H9 (cell line): ENCODE measurements around the gene OR2A2. TPM values are rescaled to one million over a fixed set of nuclear protein-coding genes. Genes with fewer than 3 reads are reported as not detected.

Experiments
- DNase-seq: peaks from one replicate; pipeline ENCODE4 v3.0.0-alpha.2; 2017
- H2AFZ ChIP-seq: one replicate; pipeline ENCODE4 v1.6.1; 2013; ENCODE audit warnings: mild to moderate bottlenecking, low read length, control low read depth, moderate library complexity
- H2AK5ac ChIP-seq: 2 replicates; pipeline ENCODE4 v1.6.1; 2013; ENCODE audit warnings: low read length, control low read depth, mixed read lengths; ENCODE audit not compliant: insufficient read length
- H2BK120ac ChIP-seq: one replicate; pipeline ENCODE4 v1.6.1; 2013; ENCODE audit warnings: low read depth, mild to moderate bottlenecking, low read length, control low read depth, inconsistent platforms; ENCODE audit not compliant: poor library complexity, severe bottlenecking
- H2BK12ac ChIP-seq: 2 replicates; pipeline ENCODE4 v1.6.1; 2013; ENCODE audit warnings: low read length, control low read depth, mixed read lengths, low read depth; ENCODE audit not compliant: insufficient read length
- H2BK15ac ChIP-seq: 2 replicates; pipeline ENCODE4 v1.6.1; 2013; ENCODE audit warnings: low read depth, low read length, control low read depth
- H2BK20ac ChIP-seq: one replicate; pipeline ENCODE4 v1.6.1; 2013; ENCODE audit warnings: low read depth, mild to moderate bottlenecking, low read length, control low read depth, inconsistent platforms; ENCODE audit not compliant: poor library complexity, severe bottlenecking
- H2BK5ac ChIP-seq: 2 replicates; pipeline ENCODE4 v1.6.1; 2013; ENCODE audit warnings: low read length, control low read depth, mixed read lengths; ENCODE audit not compliant: insufficient read length
- H3K14ac ChIP-seq: 2 replicates; pipeline ENCODE4 v1.6.1; 2013; ENCODE audit warnings: low read length, control low read depth; ENCODE audit not compliant: insufficient read depth
- H3K18ac ChIP-seq: 2 replicates; pipeline ENCODE4 v1.6.1; 2013; ENCODE audit warnings: low read depth, mild to moderate bottlenecking, mixed read lengths, low read length, control low read depth; ENCODE audit not compliant: insufficient read length
- H3K23ac ChIP-seq: 2 replicates; pipeline ENCODE4 v1.6.1; 2013; ENCODE audit warnings: low read length, control low read depth, mixed read lengths, low read depth; ENCODE audit not compliant: insufficient read length
- H3K23me2 ChIP-seq: 2 replicates; pipeline ENCODE4 v1.6.1; 2013; ENCODE audit warnings: low read depth, mild to moderate bottlenecking, mixed read lengths, low read length, control low read depth; ENCODE audit not compliant: insufficient read length, poor library complexity, severe bottlenecking
- H3K27ac ChIP-seq: 2 replicates; pipeline ENCODE4 v1.5.1; 2013; ENCODE audit warnings: low read length, control low read depth, mixed read lengths, low read depth; ENCODE audit not compliant: insufficient read length
- H3K27me3 ChIP-seq: 2 replicates; pipeline ENCODE4 v1.6.1; 2013; ENCODE audit warnings: low read length, control low read depth, inconsistent platforms; ENCODE audit not compliant: insufficient read depth
- H3K4ac ChIP-seq: 2 replicates; pipeline ENCODE4 v1.6.1; 2013; ENCODE audit warnings: low read depth, mild to moderate bottlenecking, control low read depth, inconsistent platforms, low read length, moderate library complexity
- H3K4me1 ChIP-seq: 2 replicates; pipeline ENCODE4 v1.6.1; 2013; ENCODE audit warnings: low read length, control low read depth, inconsistent platforms; ENCODE audit not compliant: insufficient read depth
- H3K4me2 ChIP-seq: 2 replicates; pipeline ENCODE4 v1.6.1; 2013; ENCODE audit warnings: low read length, control low read depth, mixed read lengths; ENCODE audit not compliant: insufficient read length, insufficient read depth
- H3K56ac ChIP-seq: 2 replicates; pipeline ENCODE4 v1.6.1; 2013; ENCODE audit warnings: low read depth, mild to moderate bottlenecking, mixed read lengths, low read length, control low read depth; ENCODE audit not compliant: insufficient read length
- H3K79me1 ChIP-seq: 2 replicates; pipeline ENCODE4 v1.6.1; 2013; ENCODE audit warnings: low read depth, mild to moderate bottlenecking, moderate library complexity, low read length, control low read depth, inconsistent platforms; ENCODE audit not compliant: insufficient read depth, poor library complexity, severe bottlenecking
- H3K79me2 ChIP-seq: 2 replicates; pipeline ENCODE4 v1.6.1; 2013; ENCODE audit warnings: low read length, control low read depth, inconsistent platforms; ENCODE audit not compliant: insufficient read depth
- H3K9ac ChIP-seq: 2 replicates; pipeline ENCODE4 v1.6.1; 2013; ENCODE audit warnings: low read length, control low read depth, mixed read lengths; ENCODE audit not compliant: insufficient read length; ENCODE audit errors: extremely low read depth
- H3K9me3 ChIP-seq: one replicate; pipeline ENCODE4 v1.6.1; 2013; ENCODE audit warnings: low read depth, low read length, inconsistent platforms; ENCODE audit not compliant: control insufficient read depth
- H3T11ph ChIP-seq: one replicate; pipeline ENCODE4 v1.6.1; 2013; ENCODE audit warnings: mild to moderate bottlenecking, low read length, control low read depth, inconsistent platforms
- H4K20me1 ChIP-seq: one replicate; pipeline ENCODE4 v1.6.1; 2013; ENCODE audit not compliant: control insufficient read depth, insufficient read length, insufficient read depth
- H4K5ac ChIP-seq: 2 replicates; pipeline ENCODE4 v1.6.1; 2013; ENCODE audit warnings: low read depth, mild to moderate bottlenecking, mixed read lengths, low read length, control low read depth; ENCODE audit not compliant: insufficient read length
- H4K8ac ChIP-seq: replicated peaks from 2 replicates; pipeline ENCODE4 v1.6.1; 2013; ENCODE audit warnings: low read length, control low read depth, mixed read lengths, low read depth; ENCODE audit not compliant: insufficient read length
- H4K91ac ChIP-seq: 2 replicates; pipeline ENCODE4 v1.6.1; 2013; ENCODE audit warnings: low read depth, mild to moderate bottlenecking, moderate library complexity, mixed read lengths, low read length, control low read depth; ENCODE audit not compliant: insufficient read length
- H3K27ac Mint-ChIP-seq, 3 experiments: 2 replicates in 2 of 3; 3 replicates in 1 of 3; pipeline ENCODE4 v1.8.0; 2020 to 2021; ENCODE audit warnings: mixed read lengths in 3 of 3, mild to moderate bottlenecking in 1 of 3, moderate library complexity in 1 of 3
- H3K27me3 Mint-ChIP-seq: 2 replicates; pipeline ENCODE4 v1.8.0; 2021; ENCODE audit warnings: low read depth, mild to moderate bottlenecking, moderate library complexity, mixed read lengths
- H3K36me3 Mint-ChIP-seq, 3 experiments: 2 replicates in 2 of 3; 3 replicates in 1 of 3; pipeline ENCODE4 v1.8.0; 2020 to 2021; ENCODE audit warnings: low read depth in 3 of 3, mixed read lengths in 3 of 3; ENCODE audit not compliant: insufficient read depth in 1 of 3
- H3K4me1 Mint-ChIP-seq, 2 experiments: 2 replicates each; pipeline ENCODE4 v1.8.0; 2020; ENCODE audit warnings: mixed read lengths in 2 of 2
- H3K4me3 Mint-ChIP-seq, 2 experiments: 2 replicates in 1 of 2; 3 replicates in 1 of 2; pipeline ENCODE4 v1.8.0; 2020 to 2021; ENCODE audit warnings: mild to moderate bottlenecking in 2 of 2, mixed read lengths in 2 of 2, moderate library complexity in 1 of 2
- H3K9me3 Mint-ChIP-seq, 2 experiments: 2 replicates in 1 of 2; 3 replicates in 1 of 2; pipeline ENCODE4 v1.8.0; 2020; ENCODE audit warnings: mild to moderate bottlenecking in 2 of 2, mixed read lengths in 2 of 2, moderate library complexity in 1 of 2
- CTCF ChIP-seq: fragments of 200-600 bp; sonication (generic); conservative IDR thresholded peaks from 3 replicates; pipeline ENCODE4 v1.8.0; 2021; ENCODE audit warnings: antibody characterized with exemption, mild to moderate bottlenecking
- WGBS: extraction: QIAGEN DNeasy Blood & Tissue Kit; methylation state at CpG from one replicate; pipeline ENCODE4 v1.1.7; 2013; ENCODE audit warnings: missing lambda C conversion rate, low lambda C conversion rate, mixed read lengths; ENCODE audit not compliant: insufficient read length; ENCODE audit errors: extremely low coverage; 5-methylcytosine and 5-hydroxymethylcytosine counted together
- total RNA-seq: library from RNA; stranded (reverse); gene quantifications from 2 replicates; pipeline ENCODE4 v1.2.1, GENCODE V29; 2021

The OR2A2 gene
- total RNA-seq, 1 experiment from 2014 or later, result not detected

GRCh38 chr7:144069511-144069910, 39.9 kb upstream of the OR2A2 start, which contains the start of gene OR2A25:
TSS of gene OR2A25 (plus strand) at chr7:144069811. CDS start at chr7:144074220, 4,409 bp downstream.
- Histone ChIP-seq H3K23ac (no peak within 1 kb of the TSS), H2BK20ac (no peak within 1 kb of the TSS), H4K20me1 (no peaks in the 10 kb centered on the region), H3K9me3 (no peaks in the 10 kb centered on the region), H4K5ac (no peak within 1 kb of the TSS), H3T11ph (no peak within 1 kb of the TSS), H3K4me2 (no peak within 1 kb of the TSS), H2BK12ac (no peak within 1 kb of the TSS), H2AK5ac (no peak within 1 kb of the TSS), H4K91ac (no peak within 1 kb of the TSS), H2BK15ac (no peak within 1 kb of the TSS), H3K56ac (no peak within 1 kb of the TSS), H2BK120ac (no peak within 1 kb of the TSS), H3K79me1 (no peaks in the 10 kb centered on the region), H2BK5ac (no peak within 1 kb of the TSS), H4K8ac (no peak within 1 kb of the TSS), H3K4ac (no peak within 1 kb of the TSS), H2AFZ (no peak within 1 kb of the TSS), H3K79me2 (no peaks in the 10 kb centered on the region), H3K23me2 (no peaks in the 10 kb centered on the region), H3K9ac (no peak within 1 kb of the TSS), H3K18ac (no peak within 1 kb of the TSS), H3K4me1 (no peaks in the 10 kb centered on the region), H3K27ac (no peak within 1 kb of the TSS), H3K27me3 (no peaks in the 10 kb centered on the region), H3K14ac (no peak within 1 kb of the TSS)
- Mint-ChIP-seq H3K27ac (no peak within 1 kb of the TSS), H3K4me3 (no peak within 1 kb of the TSS), H3K36me3 (no peaks in the 10 kb centered on the region), H3K9me3 (no peaks in the 10 kb centered on the region), H3K4me1 (0 out of 4 replicates have a peak, but pooled peaks cover 0 to 2% of the 10 kb centered on the region in 2 experiments), H3K27me3 (no peaks in the 10 kb centered on the region)
- TF ChIP-seq CTCF, result no peak
- no CpG with 5 or more reads among the region's 1 CpG for WGBS
- DNase-seq, result no peak
